HG02970 (cell line): ENCODE results near the gene NXPH2.
"Not testable (repeated sequence)": the region's sequence is repeated elsewhere in the genome, so short reads cannot be mapped to it uniquely, and the experiment has no call there.

Source experiments
- ATAC-seq: cut with Tn5 transposase; IDR thresholded peaks from one replicate; pipeline ENCODE4 v1.9.1; 2021; ENCODE audit warnings: mild to moderate bottlenecking, moderate library complexity, moderate number of reproducible peaks; ENCODE audit not compliant: unreplicated experiment, low FRiP score

Gene NXPH2

GRCh38 chr2:138760676-138761075 lies 19.5 kb downstream of the NXPH2 start:
- ATAC-seq, result no peak

- no peak for ATAC-seq
These were observed 22.8 kb downstream of the NXPH2 start for GRCh38 chr2:138757384-138757783.

DNA sequence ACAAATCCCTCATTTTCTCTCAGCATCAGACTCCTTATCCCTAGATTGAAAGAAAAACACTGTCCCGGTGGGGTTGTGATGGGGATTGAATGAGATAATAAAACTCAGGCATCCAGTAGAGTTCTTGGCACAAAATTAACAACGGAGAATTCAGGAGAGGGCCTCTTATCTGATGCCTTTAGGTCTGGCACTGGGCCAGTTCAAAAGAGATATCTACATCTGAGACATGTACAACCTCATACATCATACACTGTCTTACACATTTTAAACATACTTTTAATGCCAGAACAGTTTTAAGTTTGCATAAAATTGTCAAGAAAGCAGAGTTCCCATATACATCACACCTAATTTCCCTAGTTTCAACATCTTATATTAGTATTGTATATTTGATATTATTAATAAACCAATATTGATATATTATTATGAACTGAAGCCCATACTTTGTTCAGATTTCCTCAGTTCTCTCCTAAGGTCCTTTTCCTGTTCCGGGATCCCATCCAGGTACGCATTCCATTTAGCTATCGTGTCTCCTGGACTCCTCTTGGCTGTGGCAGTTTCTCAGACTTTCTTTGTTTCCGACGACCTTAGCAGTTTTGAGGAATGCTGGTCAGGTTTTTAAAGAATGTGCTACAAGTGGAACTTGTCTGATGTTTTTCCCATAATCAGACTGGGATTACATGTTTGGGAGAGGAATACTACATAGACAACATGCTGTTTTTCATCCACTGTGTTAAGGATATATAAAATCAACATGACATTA lies 27.8 kb downstream of the NXPH2 start:
- ATAC-seq, result no peak

DNA sequence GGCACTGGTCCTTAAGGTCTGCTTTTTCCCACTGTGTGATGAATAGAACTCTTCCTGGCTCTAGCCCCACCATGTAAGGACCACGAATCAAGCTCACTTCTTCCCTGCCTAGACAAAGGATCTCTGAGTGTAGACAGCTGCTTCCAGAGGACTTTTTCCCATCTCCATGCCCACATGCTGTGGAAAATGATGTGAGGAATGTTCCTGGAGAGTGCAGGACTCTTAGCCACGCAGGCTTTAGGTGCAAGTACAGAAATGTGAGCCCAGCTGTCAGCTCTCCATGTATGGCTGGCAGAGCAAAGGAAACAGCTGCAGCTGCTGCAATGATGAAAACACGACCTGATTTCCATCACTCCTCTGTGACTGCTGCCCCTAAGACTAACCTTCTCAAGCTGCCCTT lies 35.5 kb downstream of the NXPH2 start:
- no peak for ATAC-seq

DNA sequence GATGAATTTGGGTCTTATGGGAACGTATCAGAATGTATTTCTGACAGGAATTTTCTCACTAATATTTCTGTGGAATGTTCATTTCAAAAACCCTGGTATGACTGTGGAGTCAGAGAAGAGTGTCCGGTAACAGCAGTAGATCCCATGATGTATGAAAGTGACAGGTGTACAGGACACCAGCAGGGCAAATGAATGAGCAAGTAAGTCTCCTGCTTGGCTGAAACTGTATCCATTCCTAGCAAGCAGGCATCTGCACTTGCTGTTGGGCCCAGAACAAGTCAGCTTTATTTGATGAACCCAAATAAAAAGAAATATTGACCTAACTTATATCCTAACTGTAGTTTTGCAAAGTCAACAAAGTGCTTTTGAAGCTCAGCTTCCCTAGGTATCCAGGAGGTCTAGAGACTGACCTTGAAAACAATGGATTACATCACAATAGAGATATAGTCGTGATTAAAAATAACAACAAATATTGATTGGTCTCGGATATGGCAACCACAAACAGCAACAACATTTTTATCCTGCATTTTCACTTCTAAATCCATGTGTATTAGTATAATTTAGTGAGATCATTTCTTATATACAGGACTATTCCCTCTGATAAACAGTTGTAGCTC lies 37.6 kb downstream of the NXPH2 start:
- no peak for ATAC-seq

DNA sequence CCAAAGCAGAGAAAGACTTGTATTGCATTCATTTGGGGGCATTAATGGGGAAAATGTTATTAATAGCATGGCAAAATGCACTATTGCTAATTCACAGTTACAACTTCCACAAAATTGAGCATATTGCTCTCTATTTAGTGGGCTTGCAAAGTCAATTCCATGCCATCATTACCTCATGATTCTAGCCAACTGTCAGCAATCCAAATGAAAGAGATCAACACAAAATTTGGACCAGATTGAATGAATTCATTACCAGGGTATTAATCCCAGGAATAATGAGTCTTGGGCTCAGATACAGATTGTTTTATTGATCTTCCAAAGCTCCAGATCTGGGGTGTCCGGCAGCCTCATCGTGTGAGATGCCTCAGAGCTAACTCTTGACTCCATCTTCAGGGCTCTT lies 38.3 kb downstream of the NXPH2 start:
- ATAC-seq, result no peak

DNA sequence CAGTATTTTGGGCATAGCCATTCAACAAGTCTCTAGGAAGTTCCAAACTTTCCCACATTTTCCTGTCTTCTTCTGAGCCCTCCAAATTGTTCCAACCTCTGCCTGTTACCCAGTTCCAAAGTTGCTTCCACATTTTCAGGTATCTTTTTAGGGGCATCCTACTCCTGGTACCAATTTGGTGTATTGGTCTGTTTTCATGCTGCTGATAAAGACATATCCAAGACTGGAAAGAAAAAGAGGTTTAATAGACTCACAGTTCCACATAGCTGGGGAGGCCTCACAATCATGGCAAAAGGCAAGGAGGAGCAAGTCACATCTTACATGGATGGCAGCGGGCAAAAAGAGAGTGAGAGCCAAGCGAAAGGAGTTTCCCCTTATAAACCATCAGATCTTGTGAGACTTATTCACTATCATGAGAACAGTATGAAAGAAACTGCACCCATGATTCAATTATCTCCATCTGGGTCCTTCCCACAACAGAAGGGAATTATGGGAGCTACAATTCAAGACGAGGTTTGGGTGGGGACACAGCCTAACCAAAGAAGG lies 43.1 kb downstream of the NXPH2 start:
- not testable (repeated sequence) for ATAC-seq

- no peak for ATAC-seq
These were observed 47.5 kb downstream of the NXPH2 start for GRCh38 chr2:138732651-138733050.

- peak; percentile 74 for ATAC-seq
These were observed 49.6 kb downstream of the NXPH2 start for GRCh38 chr2:138730497-138731030.

DNA sequence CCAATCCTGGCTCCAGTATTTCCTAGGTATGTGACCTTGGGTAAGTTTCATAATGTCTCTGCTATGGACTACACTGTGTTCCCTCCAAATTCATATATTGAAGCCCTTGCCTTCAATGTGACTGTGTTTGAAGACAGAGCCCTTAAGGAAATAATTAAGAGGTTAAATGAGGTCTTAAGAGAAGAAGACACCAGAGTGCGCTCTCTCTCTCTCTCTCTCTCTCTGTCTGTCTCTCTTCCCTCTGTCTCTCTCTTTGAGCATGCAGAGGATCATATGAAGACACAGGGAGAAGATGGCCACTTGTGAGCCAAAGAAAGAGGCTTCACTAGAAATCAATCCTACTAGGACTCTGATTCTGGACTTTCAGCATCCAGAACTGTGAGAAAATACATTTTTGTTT lies 52.2 kb downstream of the NXPH2 start:
- ATAC-seq, result no peak

- no peak for ATAC-seq
These were observed 53.5 kb downstream of the NXPH2 start for GRCh38 chr2:138726681-138727080.

GRCh38 chr2:138724729-138725459 lies 55.3 kb downstream of the NXPH2 start:
- ATAC-seq, result no peak

GRCh38 chr2:138724327-138724726 lies 55.9 kb downstream of the NXPH2 start:
- ATAC-seq, result no peak

DNA sequence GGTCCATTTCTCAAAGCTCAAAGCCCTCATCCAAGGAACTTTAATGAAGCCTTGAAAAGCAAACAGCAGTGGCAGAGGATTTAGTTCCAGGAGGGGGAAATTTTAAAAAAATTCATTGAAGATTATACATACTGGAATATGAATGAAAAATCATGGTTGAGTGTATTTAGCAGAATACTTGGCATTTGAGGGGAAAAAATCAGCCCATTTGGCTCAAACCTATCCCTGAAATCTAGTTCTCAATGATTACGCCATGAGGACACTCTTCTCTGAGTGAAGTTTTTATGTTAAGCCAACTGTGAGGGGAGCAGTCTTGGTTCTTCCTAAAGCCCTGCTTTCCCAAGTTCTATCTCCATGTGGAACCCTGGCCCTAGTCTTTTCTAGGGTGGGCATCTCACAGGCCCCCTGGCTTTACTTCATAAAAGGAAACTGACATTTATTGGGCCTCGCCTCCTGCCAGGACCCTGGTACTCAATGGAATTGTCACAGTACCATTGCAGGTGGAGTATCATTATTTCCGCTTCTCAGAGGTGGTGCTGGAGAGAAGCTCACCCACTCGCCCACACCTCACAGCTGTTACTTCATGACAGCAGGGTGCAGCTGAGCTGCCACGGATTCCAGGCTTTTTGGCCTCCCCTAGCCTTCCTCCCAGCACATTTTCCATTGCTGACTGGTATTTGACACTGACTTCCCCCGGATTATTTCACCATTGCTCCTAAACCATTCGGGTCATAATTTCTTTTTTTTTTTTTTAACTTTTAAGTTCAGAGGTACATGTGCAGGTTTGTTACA lies 56.8 kb downstream of the NXPH2 start:
- no peak for ATAC-seq

GRCh38 chr2:138722316-138722715 lies 57.9 kb downstream of the NXPH2 start:
- ATAC-seq, result no peak

GRCh38 chr2:138720035-138720838 lies 60.0 kb downstream of the NXPH2 start:
- no peak for ATAC-seq

GRCh38 chr2:138718405-138718804 lies 61.8 kb downstream of the NXPH2 start:
- peak; percentile 63 for ATAC-seq

- ATAC-seq, result no peak
These were observed 64.0 kb downstream of the NXPH2 start for GRCh38 chr2:138716183-138716582.

GRCh38 chr2:138713504-138713903 lies 66.7 kb downstream of the NXPH2 start:
- ATAC-seq, result no peak
